A549 (cell line): ENCODE results near the gene GLRA1. TPM values are rescaled to one million over a fixed set of nuclear protein-coding genes. Genes with fewer than 3 reads are reported as not detected.
A peak's percentile ranks its signal among the peaks of the same experiment; 100 is the strongest.

Source experiments
- ATAC-seq, 2 experiments: fragments of 200-7000 bp in 1 of 2; fragments of >200 bp in 1 of 2; cut with Nextera tagmentation in 1 of 2; cut with Tn5 transposase in 1 of 2; 3 replicates each; pipeline versions ENCODE4 v1.8.0 to v1.9.1; 2018 to 2020; ENCODE audit warnings: mild to moderate bottlenecking in 1 of 2, moderate library complexity in 1 of 2
- CTCF ChIA-PET: fragments of 300-600 bp; sonication (Branson Sonifier 250); formaldehyde crosslinking; extraction: SDS; loops from one replicate; lab custom pipeline; 2021; ENCODE audit warnings: antibody characterized with exemption, inconsistent platforms; lab: Yijun Ruan, JAX
- POLR2A ChIA-PET: fragments of 350-600 bp; formaldehyde crosslinking; extraction: SDS; loops from one replicate; lab custom pipeline; 2021; ENCODE audit warnings: antibody characterized with exemption, inconsistent platforms; lab: Yijun Ruan, JAX
- DNase-seq, 2 experiments: peaks; one replicate each; pipeline versions ENCODE4 v3.0.0 to v3.0.0-alpha.2; 2011 to 2016; ENCODE audit warnings: low read depth in 1 of 2, low spot score in 1 of 2
- FAIRE-seq: peaks from 2 replicates; lab custom pipeline; 2011; peaks lifted over from hg19 to GRCh38; lab: Jason Lieb, UNC
- H3K27ac ChIP-seq, 2 experiments: fragments of >200 bp; sonication (Bioruptor Twin); formaldehyde crosslinking; 3 replicates each; pipeline ENCODE4 v1.5.1; 2016 to 2017
- H3K4me1 ChIP-seq: fragments of >200 bp; sonication (Bioruptor Twin); formaldehyde crosslinking; 3 replicates; pipeline ENCODE4 v1.6.1; 2016
- H3K4me2 ChIP-seq: fragments of >200 bp; sonication (Bioruptor Twin); formaldehyde crosslinking; 3 replicates; pipeline ENCODE4 v1.6.1; 2016
- H3K4me3 ChIP-seq: fragments of >200 bp; sonication (Bioruptor Twin); formaldehyde crosslinking; 3 replicates; pipeline ENCODE4 v1.5.1; 2016
- H3K9me3 ChIP-seq: fragments of >200 bp; sonication (Bioruptor Twin); formaldehyde crosslinking; 3 replicates; pipeline ENCODE4 v1.6.1; 2016
- BHLHE40 ChIP-seq: IDR thresholded peaks from 2 replicates; pipeline ENCODE4 v1.6.1; 2012; ENCODE audit warnings: low read depth, low read length, inconsistent platforms
- CBX2 ChIP-seq: fragments of 200-600 bp; sonication (generic); IDR thresholded peaks from 2 replicates; pipeline ENCODE4 v1.6.1; 2016; ENCODE audit warnings: low read depth, mild to moderate bottlenecking, borderline replicate concordance
- CEBPB ChIP-seq, 2 experiments: fragments of >200 bp in 1 of 2; sonication (Bioruptor Twin) in 1 of 2; formaldehyde crosslinking in 1 of 2; IDR thresholded peaks; 2 replicates each; pipeline ENCODE4 v1.6.1; 2012 to 2016
- CHD4 ChIP-seq: fragments of 200-600 bp; sonication (generic); IDR thresholded peaks from 2 replicates; pipeline ENCODE4 v1.6.1; 2016; ENCODE audit warnings: antibody characterized with exemption, mild to moderate bottlenecking, borderline replicate concordance
- GATA3 ChIP-seq: IDR thresholded peaks from 2 replicates; pipeline ENCODE4 v1.6.1; 2012; ENCODE audit warnings: borderline replicate concordance
- JUNB ChIP-seq: fragments of >200 bp; sonication (Bioruptor Twin); formaldehyde crosslinking; IDR thresholded peaks from 2 replicates; pipeline ENCODE4 v1.6.1; 2016
- KDM5A ChIP-seq: fragments of 200-600 bp; sonication (generic); IDR thresholded peaks from 2 replicates; pipeline ENCODE4 v1.6.1; 2016; ENCODE audit warnings: antibody characterized with exemption, mild to moderate bottlenecking
- MAFK ChIP-seq: fragments of 450-650 bp; IDR thresholded peaks from 2 replicates; pipeline ENCODE4 v1.6.1; 2014; ENCODE audit not compliant: partially characterized antibody
- NPAS2 ChIP-seq: fragments of 250-450 bp; sonication (Bioruptor Pico); IDR thresholded peaks from 2 replicates; pipeline ENCODE4 v1.8.0; 2022; ENCODE audit warnings: mild to moderate bottlenecking, moderate library complexity, borderline replicate concordance
- TFCP2L1 ChIP-seq: fragments of 250-450 bp; sonication (Bioruptor Pico); IDR thresholded peaks from 2 replicates; pipeline ENCODE4 v1.5.0; 2021; ENCODE audit warnings: mild to moderate bottlenecking
- ZFP36 ChIP-seq: fragments of 450-650 bp; IDR thresholded peaks from 2 replicates; pipeline ENCODE4 v1.6.1; 2014; ENCODE audit warnings: borderline replicate concordance; ENCODE audit not compliant: partially characterized antibody
- WGBS: methylation state at CpG from one replicate; pipeline ENCODE4 v1.1.6; 2017; ENCODE audit errors: missing lambda C conversion rate; 5-methylcytosine and 5-hydroxymethylcytosine counted together
- polyA plus RNA-seq, 4 experiments: library from polyadenylated mRNA; depleted of rRNA in 3 of 4; stranded (reverse); fragments of >200 nt; fragmentation: RNase III in 1 of 4; extraction: RNeasy Plus Mini Kit Qiagen cat#74134 plus additional on column Dnase treatment in 1 of 4; gene quantifications; 2 replicates in 3 of 4; 3 replicates in 1 of 4; pipeline ENCODE4 v1.2.3, GENCODE V29; 2011 to 2017
- TF ChIP-seq, protein P1 (sequence below): fragments of 450-650 bp; IDR thresholded peaks from 2 replicates; pipeline ENCODE4 v1.6.1; 2014; ENCODE audit warnings: antibody characterized with exemption
- TF ChIP-seq, protein P2 (sequence below): fragments of >200 bp; sonication (Bioruptor Twin); formaldehyde crosslinking; IDR thresholded peaks from 3 replicates; pipeline ENCODE4 v1.6.1; 2016
- TF ChIP-seq, protein P3 (sequence below): fragments of 250-450 bp; sonication (Bioruptor Pico); IDR thresholded peaks from 2 replicates; pipeline ENCODE4 v1.5.0; 2020; ENCODE audit warnings: low read depth, mild to moderate bottlenecking, moderate library complexity
- TF ChIP-seq, protein P4 (sequence below): IDR thresholded peaks from 2 replicates; pipeline ENCODE4 v1.6.1; 2012

GLRA1 gene
- polyA plus RNA-seq, 2 of the 4 experiments (the other 2 are of a cell fraction): not detected

DNA sequence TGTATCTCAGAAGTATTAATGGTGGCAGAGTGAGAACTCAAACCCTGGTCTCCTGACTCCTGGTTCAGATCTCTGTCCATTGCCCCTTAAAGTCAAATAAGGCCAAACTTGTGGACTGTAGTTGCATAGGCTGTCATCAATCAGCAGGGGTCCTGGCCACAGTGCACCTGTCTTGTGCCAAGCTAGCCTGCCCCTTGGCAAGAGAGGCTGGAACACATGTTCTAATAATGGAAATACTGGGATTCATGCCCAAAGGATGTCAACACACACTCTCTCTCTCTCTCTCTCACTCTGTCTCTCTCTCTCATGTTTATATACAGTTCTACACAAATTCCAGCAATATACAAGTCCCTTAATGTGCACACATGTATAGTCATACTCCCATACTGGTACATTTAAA lies 44.3 kb downstream of the GLRA1 start:
- ChIA-PET POLR2A (no interaction called here), CTCF (no interaction called here)
- H3K9me3 ChIP-seq: no peaks in the 10 kb centered on the region
- ATAC-seq: no peak
- H3K4me1 ChIP-seq: no peaks in the 10 kb centered on the region
- no peak overlapping the region for H3K27ac ChIP-seq
- DNase-seq: no peak
- FAIRE-seq: no peak
- no peak overlapping the region for H3K4me3 ChIP-seq
- no peak for TF ChIP-seq CEBPB (IDR thresholded peaks at IDR 0.05)
- no peak for TF ChIP-seq ZFP36
- TF ChIP-seq, protein P1, sequence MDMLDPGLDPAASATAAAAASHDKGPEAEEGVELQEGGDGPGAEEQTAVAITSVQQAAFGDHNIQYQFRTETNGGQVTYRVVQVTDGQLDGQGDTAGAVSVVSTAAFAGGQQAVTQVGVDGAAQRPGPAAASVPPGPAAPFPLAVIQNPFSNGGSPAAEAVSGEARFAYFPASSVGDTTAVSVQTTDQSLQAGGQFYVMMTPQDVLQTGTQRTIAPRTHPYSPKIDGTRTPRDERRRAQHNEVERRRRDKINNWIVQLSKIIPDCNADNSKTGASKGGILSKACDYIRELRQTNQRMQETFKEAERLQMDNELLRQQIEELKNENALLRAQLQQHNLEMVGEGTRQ: no peak
- TF ChIP-seq GATA3: no peak
- TF ChIP-seq KDM5A: no peak
- no peak for TF ChIP-seq BHLHE40
- TF ChIP-seq MAFK: no peak
- no peak for TF ChIP-seq TFCP2L1 (CRISPR knock-in tag)
- TF ChIP-seq, protein P2, sequence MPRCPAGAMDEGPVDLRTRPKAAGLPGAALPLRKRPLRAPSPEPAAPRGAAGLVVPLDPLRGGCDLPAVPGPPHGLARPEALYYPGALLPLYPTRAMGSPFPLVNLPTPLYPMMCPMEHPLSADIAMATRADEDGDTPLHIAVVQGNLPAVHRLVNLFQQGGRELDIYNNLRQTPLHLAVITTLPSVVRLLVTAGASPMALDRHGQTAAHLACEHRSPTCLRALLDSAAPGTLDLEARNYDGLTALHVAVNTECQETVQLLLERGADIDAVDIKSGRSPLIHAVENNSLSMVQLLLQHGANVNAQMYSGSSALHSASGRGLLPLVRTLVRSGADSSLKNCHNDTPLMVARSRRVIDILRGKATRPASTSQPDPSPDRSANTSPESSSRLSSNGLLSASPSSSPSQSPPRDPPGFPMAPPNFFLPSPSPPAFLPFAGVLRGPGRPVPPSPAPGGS: no peak
- H3K4me2 ChIP-seq: no peak overlapping the region

DNA sequence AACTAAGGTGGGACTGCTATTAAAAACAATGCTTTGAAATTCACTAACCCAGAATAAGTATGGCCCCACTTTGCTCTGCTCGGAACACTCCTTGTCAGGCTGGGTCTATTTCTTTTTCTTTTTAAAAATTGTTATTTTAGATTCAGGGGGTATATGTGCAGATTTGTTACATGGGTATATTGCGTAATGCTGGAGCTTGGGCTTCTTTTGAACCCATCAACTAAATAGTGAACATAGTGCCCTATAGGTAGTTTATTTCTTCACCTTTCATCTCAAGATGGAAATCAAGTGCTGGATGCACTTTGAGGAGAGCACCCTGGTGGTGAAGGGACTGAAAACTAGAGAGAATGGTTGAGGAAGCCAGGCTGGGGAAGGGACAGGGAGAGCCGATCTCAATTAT lies 51.0 kb downstream of the GLRA1 start:
- no peak for DNase-seq
- WGBS: 72% methylated on average over 3 of the region's 3 CpGs
- Histone ChIP-seq H3K27ac (no peak overlapping the region), H3K4me2 (no peak overlapping the region), H3K4me3 (no peak overlapping the region), H3K4me1 (peaks cover 5% of the 10 kb centered on the region; the same call in 1 of the 3 replicates), H3K9me3 (no peaks in the 10 kb centered on the region)
- ChIA-PET CTCF (no interaction called here), POLR2A (no interaction called here)
- FAIRE-seq: no peak
- ATAC-seq: no peak
- TF ChIP-seq, protein P2: no peak
- no peak for TF ChIP-seq CBX2
- TF ChIP-seq CEBPB (IDR thresholded peaks at IDR 0.05): peak in 1 of 2 experiments; percentile 56; a peak in 2 of 4 replicates

DNA sequence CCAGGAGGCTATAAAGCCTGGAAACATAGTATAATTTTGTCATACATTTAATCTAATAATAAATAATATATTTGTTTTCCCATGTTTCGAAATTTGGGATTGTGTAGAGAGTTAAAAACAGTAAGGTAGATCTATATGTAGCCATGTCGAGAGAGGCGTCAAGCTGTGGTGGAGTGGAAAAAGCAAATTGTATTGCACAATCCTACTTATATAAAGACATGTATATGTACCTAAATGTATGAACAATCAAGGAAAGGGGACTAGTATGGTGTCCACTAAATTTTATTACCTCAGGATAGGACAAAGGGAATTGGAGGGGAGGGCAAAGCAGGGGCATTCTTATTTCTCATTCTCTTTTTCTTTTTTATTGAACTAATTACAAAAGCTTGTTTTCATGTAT lies 52.0 kb downstream of the GLRA1 start:
- CTCF ChIA-PET: interaction anchor here (1.0 kb wide), 1 partner anchor 18 kb away, joined by 3 read pairs; no protein-coding TSS in a partner anchor
- no peak for DNase-seq
- Histone ChIP-seq H3K9me3 (no peaks in the 10 kb centered on the region), H3K4me3 (no peak overlapping the region), H3K27ac (no peak overlapping the region)
- WGBS: 48% methylated on average over 3 of the region's 3 CpGs
- TF ChIP-seq, protein P3, sequence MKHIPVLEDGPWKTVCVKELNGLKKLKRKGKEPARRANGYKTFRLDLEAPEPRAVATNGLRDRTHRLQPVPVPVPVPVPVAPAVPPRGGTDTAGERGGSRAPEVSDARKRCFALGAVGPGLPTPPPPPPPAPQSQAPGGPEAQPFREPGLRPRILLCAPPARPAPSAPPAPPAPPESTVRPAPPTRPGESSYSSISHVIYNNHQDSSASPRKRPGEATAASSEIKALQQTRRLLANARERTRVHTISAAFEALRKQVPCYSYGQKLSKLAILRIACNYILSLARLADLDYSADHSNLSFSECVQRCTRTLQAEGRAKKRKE (CRISPR knock-in tag): no peak
- TF ChIP-seq, all 56 proteins: peak for 0
- no peak overlapping the region for H3K4me2 ChIP-seq
- peaks cover 5% of the 10 kb centered on the region; the same call in 1 of the 3 replicates for H3K4me1 ChIP-seq
- FAIRE-seq: no peak
- POLR2A ChIA-PET: no interaction called here
- ATAC-seq: no peak

DNA sequence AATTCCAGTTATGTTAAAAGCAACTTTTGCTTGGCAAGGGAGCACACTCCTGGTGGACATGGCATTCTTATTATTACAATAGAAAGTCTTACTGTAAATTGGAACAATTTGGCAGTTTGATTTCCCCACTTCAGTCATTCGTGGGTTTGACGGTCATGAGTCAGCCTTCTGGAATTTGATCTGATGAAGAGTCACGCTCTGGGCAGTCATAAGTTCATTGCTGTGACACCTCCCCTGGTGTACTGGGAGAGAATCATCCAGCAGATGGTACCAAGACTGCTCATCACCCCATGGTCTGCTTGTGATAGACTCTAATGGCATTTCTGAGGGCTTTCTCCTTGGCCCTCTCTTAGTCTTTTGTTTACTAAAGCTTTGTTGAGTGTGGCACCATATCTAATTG lies 53.8 kb downstream of the GLRA1 start:
- no peak overlapping the region for H3K4me2 ChIP-seq
- ChIA-PET CTCF (no interaction called here), POLR2A (no interaction called here)
- TF ChIP-seq JUNB (no peak), ZFP36 (no peak), TFCP2L1 (CRISPR knock-in tag) (no peak), NPAS2 (CRISPR knock-in tag) (no peak), CHD4 (no peak)
- TF ChIP-seq, protein P4, sequence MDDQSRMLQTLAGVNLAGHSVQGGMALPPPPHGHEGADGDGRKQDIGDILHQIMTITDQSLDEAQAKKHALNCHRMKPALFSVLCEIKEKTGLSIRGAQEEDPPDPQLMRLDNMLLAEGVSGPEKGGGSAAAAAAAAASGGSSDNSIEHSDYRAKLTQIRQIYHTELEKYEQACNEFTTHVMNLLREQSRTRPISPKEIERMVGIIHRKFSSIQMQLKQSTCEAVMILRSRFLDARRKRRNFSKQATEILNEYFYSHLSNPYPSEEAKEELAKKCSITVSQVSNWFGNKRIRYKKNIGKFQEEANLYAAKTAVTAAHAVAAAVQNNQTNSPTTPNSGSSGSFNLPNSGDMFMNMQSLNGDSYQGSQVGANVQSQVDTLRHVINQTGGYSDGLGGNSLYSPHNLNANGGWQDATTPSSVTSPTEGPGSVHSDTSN: no peak
- TF ChIP-seq, protein P3 (CRISPR knock-in tag): no peak
- H3K27ac ChIP-seq: no peak overlapping the region
- H3K9me3 ChIP-seq: no peaks in the 10 kb centered on the region
- peaks cover 5% of the 10 kb centered on the region; the same call in 1 of the 3 replicates for H3K4me1 ChIP-seq
- 0% methylated on average over 3 of the region's 3 CpGs for WGBS
- DNase-seq (peak; percentile 32 to 38), ATAC-seq (peak; percentile 76 to 89), FAIRE-seq (no peak)
- H3K4me3 ChIP-seq: no peak overlapping the region
